NCI-H1436 (cell line): ENCODE data around the gene CCDC92.
A peak's percentile ranks its signal among the peaks of the same experiment; 100 is the strongest.

ENCODE experiments used
- DNase-seq: peaks from one replicate; lab custom pipeline; 2025; lab: John Stamatoyannopoulos, UW

CCDC92 gene

GRCh38 chr12:123976227-123976826, 3.7 kb upstream of the CCDC92 start:
- no peak for DNase-seq

GRCh38 chr12:123973552-123974341, 1.1 kb upstream of the CCDC92 start:
- DNase-seq = peak; percentile 46

- DNase-seq = no peak
Observed at GRCh38 chr12:123971770-123972456, 718 bp downstream of the CCDC92 start.

- DNase-seq = no peak
Observed at GRCh38 chr12:123971449-123971769, 1.2 kb downstream of the CCDC92 start.

- no peak for DNase-seq
Observed at GRCh38 chr12:123967121-123967586, 5.5 kb downstream of the CCDC92 start.

GRCh38 chr12:123966596-123966995, 6.0 kb downstream of the CCDC92 start:
- no peak for DNase-seq

- no peak for DNase-seq
Observed at GRCh38 chr12:123965382-123965781, 7.2 kb downstream of the CCDC92 start.

GRCh38 chr12:123963821-123964220, 8.8 kb downstream of the CCDC92 start:
- no peak for DNase-seq

GRCh38 chr12:123962513-123962912, 10.1 kb downstream of the CCDC92 start:
- DNase-seq = no peak

GRCh38 chr12:123961585-123962345, 10.9 kb downstream of the CCDC92 start:
- DNase-seq = no peak

- DNase-seq = no peak
Observed at GRCh38 chr12:123960856-123961255, 11.8 kb downstream of the CCDC92 start.

- no peak for DNase-seq
Observed at GRCh38 chr12:123960029-123960735, 12.4 kb downstream of the CCDC92 start.

- DNase-seq = no peak
Observed at GRCh38 chr12:123958876-123959275, 13.8 kb downstream of the CCDC92 start.

GRCh38 chr12:123958462-123958861, 14.2 kb downstream of the CCDC92 start:
- no peak for DNase-seq

GRCh38 chr12:123957196-123957595, 15.4 kb downstream of the CCDC92 start:
- DNase-seq = no peak

GRCh38 chr12:123956249-123956648, 16.4 kb downstream of the CCDC92 start:
- DNase-seq = no peak

GRCh38 chr12:123954647-123955350, 17.8 kb downstream of the CCDC92 start:
- no peak for DNase-seq

GRCh38 chr12:123952037-123952436, 20.6 kb downstream of the CCDC92 start:
- no peak for DNase-seq

GRCh38 chr12:123951467-123951866, 21.2 kb downstream of the CCDC92 start:
- DNase-seq = peak; percentile 49

GRCh38 chr12:123950476-123951349, 21.9 kb downstream of the CCDC92 start:
- DNase-seq = no peak
